ENCODE results near the gene MYH10.

DNA sequence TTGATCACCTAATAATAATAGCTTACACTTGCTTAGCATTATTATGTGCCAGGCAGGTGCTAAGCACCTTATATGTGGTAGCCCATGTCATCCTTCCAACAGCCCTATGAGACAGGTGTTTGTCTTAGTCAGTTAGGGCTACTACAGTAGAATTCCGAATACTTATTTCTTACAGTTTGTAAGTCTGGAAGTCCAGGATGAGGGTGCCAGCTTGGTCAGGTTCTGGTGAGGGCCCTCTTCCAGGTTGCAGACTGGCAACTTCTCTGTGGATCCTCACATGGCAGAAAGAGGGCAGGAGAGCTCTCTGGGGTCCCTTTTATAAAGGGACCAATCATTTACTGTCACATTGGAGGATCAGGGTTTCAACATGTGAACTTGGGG lies 19.6 kb upstream of the MYH10 start:
- TF ChIP-seq CTCF (IDR thresholded peaks at IDR 0.05; ENCODE audit: insufficient read depth, low read length, poor library complexity, severe bottlenecking) (no peak), EZH2phosphoT487 (conservative IDR thresholded peaks at IDR 0.05; ENCODE audit: low read length) (no peak)
